ENCODE measurements around the gene SIDT2.
"Not testable (repeated sequence)": the region's sequence is repeated elsewhere in the genome, so short reads cannot be mapped to it uniquely, and the experiment has no call there.

Gene SIDT2

DNA sequence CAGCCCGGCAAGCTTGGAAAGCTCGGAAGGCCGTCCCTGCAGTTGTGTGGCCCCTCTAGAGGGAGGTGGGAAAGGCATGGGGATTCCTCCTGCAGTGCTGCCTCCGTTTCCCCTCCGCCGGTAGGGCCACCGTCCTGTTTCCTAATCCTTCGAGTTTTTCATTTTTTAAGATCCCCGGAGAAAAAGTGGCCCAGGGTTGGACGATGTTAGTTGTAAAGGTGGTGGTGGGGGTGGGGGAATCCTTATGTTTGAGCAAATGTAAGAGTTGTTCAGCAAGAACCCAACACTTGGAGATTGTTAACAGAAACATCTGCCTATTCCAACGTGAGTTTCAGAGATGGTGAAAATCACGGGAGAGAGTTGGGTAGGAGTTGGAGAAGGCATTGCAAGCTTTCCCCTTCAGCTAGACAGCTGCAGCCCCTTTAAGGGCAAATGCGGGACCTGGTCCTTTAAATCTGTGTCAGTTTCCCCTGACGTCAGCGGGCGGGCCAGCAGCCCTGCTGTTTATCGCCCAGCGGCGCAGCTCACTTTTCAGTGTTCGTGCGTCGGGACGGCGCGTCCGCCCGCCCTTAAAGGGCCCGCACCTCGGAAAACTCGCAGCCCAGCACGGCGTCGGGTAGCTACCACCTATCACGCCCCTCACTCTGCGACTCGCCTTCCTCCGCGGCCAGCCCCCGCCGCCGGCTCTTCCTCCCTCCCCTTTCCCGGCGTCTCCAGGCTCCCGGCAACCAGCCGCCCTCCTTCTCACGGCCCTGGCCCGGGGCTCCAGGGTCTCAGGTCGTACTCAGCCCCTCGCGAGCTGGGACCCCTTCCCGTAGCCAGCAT is at the start of gene SIDT2:
TSS of gene SIDT2 (plus strand) at position 534 of the 825 bp plus-strand sequence. CDS start 521 bp downstream, outside the sequence.
- DNase-seq = peak; percentile 86 to 92

DNA sequence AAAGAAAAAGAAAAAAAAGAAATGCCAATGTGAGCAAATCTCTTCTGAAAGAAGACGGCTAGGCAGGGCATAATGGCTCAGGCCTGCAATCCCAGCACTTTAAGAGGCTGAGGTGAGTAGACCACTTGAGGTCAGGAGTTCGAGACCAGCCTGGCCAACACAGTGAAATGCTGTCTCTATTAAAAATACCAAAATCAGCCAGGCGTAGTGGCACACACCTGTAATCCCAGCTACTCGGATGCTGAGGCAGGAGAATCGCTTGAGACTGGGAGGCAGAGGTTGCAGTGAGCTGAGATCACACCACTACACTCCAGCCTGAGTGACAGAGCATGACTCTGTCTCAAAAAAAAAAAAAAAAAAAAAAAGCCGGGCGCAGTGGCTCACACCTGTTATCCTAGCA is 48.1 kb upstream of the SIDT2 start:
- not testable (repeated sequence) for DNase-seq

DNA sequence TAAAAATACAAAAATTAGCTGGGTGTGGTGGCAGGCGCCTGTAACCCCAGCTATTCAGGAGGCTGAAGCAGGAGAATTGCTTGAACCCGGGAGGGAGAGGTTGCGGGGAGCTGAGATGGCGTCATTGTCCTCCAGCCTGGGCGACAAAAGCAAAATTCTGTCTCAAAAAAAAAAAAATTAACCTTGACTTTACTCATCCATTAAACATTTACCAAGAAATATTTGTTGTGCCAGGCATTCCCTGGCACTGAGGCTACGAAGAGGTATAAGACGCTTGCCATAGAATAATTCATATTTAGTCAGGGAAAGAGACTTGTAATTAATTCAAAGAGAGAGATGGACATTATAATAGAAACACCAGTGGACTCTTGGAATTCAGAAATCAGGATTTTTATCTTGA is 47.7 kb upstream of the SIDT2 start:
- DNase-seq = no peak

DNA sequence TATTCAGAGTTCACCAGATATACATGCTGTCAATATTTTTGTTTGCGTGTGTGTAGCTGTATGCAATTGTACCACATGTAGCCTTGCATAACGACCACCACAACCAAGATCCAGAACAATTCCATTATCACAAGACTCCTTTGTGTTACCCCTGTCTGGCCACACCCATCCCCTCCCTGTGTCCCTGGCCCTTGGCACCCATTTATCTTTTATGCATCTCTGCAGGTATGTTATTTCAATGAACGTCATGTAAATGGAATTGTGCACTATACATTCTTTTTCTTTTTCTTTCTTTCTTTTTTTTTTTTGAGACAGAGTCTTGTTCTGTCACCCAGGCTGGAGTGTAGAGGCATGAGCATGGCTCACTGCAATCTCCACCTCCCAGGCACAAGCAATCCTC is 44.1 kb upstream of the SIDT2 start:
- DNase-seq = no peak

DNA sequence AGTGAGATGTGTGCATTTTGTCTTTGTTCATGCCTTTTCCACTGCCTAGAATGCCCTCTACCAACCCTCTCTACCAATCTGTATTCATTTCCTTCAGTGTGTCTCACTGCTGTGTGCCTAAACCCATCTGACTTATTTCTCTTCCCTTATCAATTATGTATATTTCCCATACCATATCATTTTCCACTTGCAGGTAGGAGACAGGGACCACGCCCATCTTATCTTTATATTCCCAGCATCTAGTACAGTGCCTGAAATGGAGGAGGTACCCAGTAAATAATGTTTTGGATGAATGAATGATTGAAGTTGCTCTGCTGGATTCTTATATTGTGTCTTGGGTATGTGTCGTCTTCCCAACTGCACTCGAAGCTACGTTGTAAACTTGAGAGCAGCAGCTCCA is 43.6 kb upstream of the SIDT2 start:
- DNase-seq = not testable (repeated sequence)

DNA sequence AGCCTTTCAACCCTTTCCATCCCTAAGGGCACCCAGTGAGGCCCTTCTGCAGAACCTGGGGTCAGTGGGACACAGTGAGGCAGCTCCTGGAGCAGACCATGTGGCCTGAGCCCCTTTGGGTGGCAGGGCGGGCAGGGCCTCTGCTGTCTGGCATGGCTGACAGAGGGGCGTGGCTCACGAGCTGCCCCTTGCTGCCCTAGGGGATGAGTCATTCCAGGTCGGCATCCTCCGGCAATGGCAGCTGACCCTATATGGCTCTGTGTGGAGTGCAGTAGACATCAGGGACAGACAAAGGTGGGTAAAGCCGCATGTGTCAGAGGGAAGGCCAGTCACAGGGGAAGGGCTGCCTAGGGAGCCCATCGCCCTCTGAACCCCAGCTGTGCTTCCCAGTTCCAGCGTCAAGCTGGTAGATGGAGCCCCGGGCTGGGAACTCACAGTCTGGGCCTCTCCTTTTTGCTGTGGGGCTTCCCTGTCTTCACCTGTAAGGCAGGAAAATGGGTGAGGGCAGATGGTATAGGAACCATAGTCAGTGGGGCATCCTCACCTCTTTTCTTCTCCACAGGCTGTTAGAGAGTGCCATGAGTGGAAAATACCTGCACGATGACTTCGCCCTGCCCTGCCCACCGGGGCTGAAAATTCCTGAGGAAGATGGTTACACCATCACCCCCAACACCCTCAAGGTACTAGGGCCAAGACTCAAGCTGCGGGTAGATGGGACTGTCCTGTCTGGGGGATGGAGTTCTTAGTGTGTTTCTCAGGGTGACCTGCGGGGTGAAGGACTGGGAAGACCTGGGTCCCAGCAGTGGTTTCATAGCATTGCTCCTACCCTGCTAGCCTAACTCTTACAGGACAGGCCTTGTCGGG is 41.1 kb upstream of the SIDT2 start:
- DNase-seq = not testable (repeated sequence)

DNA sequence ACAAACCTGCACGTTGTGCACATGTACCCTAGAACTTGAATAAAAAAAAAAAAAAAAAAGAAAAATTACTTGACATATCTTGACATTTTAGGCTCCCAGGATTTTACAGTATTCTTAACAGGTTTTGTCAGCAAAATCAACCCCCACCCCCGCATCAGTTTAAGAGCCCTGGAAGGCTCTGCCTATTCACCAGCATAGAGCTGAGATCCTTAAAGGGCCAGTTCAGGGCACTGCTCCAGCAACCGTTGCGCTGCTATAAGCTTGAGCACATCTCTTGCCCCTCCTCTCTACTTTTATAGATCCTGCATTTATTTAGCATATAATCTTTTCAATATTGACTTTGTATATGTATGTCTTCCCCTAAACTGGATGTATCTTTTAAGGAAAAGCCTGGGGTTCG is 35.2 kb upstream of the SIDT2 start:
- DNase-seq = peak; percentile 49 to 69

DNA sequence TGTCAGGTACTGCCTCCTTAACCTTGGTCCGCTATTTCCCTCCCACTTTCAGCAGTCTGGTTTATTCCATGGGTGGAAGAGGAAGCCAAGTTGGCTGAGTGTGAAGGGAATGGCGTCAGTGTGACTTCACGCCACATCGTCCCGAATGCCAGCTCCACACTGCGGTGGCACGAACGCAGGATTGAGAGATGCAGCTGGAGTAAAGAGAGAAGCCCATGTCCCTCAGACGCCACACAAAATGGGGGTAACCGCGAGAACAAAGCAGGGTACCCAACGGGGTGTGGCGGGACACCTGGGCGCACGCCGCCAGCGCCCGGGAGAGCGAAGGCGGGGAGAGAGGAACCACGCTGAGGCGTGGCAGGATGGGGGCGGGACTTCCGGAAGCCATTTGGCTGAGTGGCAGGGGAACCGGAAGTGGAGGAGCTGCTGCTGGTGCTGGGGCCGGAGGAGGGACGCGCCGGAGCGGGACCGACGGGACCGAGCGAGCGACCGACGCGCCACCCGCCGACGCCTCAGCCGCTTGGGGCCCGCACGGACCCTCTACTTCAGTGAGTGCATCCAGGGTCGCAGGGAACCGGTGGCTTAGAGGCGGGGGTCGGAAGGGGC is 34.6 kb upstream of the SIDT2 start, which contains the start of gene PAFAH1B2:
TSS of gene PAFAH1B2 (plus strand) at position 417 of the 606 bp plus-strand sequence. CDS start 8,161 bp downstream, outside the sequence.
- peak; percentile 97 for DNase-seq

DNA sequence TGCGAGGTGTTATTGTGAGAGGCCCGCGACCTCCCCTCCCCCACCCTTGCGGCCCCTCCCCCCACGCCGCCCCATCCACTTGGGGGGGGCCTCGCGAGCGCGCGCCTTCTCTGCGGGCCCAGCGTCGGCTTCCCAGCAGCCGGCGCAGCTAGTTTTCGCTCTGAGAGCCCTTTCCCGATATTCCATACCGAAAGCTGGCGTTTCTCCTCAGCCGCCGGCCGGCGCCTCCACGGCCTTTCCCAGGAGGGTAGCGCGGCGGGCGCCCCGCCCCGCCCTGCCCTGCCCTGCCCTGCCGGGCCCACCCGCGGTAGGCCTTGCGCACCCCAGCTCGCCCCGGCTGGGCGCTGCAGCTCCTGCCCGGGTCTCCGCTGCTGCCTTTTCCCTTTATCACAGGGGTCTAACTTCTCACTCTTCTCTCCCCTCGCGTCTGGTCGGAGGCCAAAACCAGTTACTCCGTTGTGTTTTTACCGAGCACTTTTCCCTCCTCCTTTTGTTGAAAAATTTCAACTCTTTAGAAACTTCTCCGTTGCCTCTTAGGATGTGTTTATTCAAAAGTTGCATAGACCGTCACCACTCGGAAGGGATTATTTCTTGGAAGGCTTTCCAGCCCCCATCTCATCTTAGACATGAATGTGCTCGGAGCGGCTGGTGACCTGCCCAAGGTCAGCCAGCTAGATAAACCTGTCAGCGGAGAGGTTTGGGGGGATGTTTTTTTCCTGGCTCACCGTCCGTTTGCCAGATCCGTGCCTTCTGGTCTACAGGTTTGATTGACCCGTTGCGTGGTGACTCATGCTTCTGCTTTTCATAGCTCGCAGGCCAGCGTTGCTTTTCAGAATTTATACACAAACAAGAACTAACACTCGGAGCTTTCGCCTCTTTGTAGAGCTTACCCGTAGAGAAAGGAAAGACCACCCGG is 33.8 kb upstream of the SIDT2 start:
- peak in 1 of 2 experiments; percentile 55 for DNase-seq

DNA sequence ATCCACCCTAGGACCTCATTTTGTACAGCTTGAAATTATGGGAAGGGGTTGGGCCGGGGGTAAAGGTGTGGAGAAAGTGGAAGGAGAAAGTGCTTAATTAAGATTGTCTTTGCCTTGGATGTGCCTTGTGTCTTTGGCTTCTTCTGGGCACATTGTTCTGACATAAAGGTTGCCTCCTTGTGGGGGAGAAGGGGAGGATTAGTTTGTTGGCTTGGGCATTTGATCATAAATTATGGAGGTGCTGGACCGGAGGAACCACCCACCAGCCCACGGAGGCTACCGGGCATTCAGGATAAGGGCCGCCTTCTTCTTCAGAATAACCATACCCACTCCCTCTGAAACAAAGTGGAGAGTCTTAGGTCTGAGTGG is 33.2 kb upstream of the SIDT2 start:
- peak in 1 of 2 experiments; percentile 56 for DNase-seq

DNA sequence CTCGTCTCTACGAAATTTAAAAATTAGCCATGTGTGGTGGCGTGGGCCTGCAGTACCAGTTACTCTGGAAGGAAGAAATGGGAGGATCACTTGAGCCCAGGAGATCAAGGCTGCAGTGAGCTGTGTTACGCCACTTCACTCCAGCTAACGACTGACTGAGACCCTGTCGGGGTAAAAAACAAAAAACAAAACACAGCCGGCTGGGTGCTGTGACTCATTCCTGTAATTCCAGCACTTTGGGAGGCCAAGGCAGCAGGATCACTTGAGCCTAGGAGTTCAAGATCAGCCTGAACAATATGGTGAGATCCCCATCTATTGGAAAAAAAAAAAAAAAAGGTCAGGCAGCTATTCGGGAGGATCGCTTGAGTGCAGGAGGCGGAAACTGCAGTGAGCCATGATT is 32.0 kb upstream of the SIDT2 start:
- no peak for DNase-seq

DNA sequence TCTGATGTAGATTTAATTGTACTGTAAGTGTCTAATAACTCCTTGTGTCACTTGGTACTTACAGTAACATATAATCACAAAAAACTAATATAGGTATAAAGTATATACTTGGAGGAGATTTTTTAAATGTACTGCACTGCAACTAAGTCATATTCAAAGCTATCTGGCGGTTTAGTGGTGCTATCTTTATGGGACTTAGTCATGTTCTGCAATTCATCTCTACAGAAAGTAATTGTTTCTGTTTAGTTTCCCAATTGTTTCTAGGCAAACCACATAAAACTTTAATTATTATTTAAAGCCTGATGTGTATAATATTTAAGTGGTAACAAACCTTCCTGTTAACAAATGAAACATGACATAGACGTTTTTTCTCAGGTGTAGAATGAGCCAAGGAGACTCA is 26.5 kb upstream of the SIDT2 start:
- DNase-seq = no peak

DNA sequence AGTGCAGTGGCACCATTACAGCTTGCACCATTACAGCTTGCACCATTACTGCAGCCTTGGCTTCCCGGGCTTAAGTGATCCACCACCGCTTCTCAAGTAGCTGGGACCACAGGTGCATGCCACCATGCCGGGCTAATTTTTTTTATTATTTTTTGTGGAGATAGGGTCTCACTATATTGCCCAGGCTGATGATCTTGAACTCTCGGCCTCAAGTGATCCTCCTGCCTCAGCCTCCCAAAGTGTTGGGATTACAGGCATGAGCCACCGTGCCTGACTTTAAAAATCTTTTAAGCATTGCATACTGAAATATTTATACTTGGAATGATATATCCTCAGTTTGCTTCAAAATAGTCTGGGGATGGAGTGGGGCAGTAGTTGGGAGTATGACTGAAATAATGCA is 24.1 kb upstream of the SIDT2 start:
- no peak for DNase-seq

DNA sequence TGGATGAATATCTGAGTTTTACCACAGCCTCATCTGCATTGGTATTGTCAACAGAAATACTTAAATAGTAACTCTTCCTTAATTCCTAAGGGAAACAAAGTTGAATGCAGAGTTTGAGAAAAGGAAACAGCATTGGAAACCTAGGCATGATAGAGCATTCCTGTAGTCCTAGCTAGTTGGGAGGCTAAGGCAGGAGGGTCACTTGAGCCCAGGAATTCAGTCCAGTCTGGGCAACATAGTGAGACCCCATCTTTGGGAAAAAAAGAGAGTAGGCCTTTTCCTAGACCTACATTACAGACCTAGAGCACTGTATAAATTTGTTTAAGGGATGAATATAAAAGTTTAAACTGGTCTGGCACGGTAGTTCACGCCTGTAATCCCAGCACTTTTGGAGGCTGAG is 21.0 kb upstream of the SIDT2 start:
- no peak for DNase-seq

DNA sequence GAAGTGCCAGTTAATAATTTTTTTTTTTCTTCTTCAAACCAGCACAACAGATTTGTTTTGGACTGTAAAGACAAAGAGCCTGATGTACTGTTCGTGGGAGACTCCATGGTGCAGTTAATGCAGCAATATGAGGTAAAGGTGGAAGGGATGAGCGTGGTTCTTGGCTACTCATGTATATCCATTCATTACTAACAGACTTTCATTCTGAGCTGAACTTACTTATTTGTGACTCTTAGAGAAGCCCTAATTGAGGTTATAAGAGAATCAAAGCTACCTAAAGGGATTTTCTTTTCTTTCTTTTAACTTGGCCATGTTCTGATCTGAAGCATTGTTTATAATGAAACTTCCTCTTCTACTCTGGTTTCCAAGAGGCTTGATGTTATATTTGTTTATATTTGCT is 18.7 kb upstream of the SIDT2 start:
- no peak for DNase-seq

DNA sequence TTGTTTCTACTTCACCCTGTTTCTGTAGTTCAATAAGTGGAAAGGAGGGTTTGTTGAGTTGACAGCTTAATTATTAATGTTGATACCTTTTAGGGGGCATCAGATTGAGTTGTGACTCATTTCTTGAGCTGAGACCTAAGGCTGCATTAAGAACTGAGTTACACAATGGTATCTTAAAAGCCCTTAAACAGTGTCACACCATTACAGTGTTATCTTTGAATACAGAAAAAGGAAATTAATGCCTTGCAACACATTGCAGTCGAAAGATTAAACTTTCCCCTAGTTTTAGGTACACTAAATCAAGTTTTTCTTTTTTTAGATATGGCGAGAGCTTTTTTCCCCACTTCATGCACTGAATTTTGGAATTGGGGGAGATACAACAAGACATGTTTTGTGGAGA is 17.7 kb upstream of the SIDT2 start:
- no peak for DNase-seq

DNA sequence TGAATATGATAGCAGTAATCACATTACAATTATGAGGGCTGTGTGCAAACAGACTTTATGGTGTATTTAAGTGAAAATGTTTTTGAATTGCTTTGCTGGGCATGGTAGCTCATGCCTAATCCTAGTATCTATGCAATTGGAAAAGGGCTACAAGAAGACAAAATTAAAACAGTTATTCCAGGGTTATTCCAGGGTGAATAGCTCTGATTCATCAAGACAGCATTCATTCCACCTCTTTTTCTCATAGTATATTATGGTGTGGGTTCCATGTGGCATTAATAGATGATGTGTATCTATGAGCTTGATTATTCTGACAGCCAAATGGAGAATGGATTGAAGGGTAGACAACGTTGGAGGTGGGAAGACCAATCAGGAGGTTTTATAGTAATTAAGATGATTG is 12.1 kb upstream of the SIDT2 start:
- no peak for DNase-seq

DNA sequence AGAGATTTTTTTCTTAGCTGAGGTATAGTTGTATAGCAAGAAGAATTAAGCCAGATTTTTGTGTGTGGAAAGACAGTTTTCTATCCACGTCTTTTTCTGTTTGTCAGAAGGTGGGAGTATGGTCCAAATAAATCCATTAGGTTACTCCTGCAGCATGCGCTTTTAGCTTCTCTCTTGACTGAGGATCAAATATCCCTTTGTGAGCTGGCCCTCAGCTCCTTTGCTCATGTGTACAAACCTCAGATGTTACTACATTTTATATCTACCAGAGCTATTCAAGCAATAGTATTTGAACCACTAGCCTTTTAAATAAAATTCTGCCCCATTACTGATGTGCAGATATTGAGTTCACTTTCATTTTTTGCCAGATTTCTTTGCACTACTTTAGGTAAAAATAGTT is 8.8 kb upstream of the SIDT2 start:
- DNase-seq = no peak

DNA sequence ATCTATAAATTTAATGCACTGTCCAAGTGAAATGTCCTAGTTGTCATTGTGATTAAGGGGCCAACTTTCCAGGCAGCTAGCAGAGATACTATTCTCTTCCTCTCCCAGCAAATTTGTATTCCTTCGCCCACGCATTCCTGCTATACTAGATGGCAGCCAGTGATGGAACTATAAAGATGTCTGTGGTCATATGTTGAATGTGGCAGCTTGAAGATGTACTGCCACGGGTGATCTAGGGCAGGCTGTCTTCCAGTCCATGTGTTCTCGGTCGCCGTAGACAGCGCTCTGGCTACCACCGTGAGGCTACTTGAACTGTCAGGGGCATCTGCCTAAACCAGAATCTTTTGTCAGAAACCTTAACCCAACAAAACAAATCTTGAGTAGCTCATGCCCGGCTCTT is 8.3 kb upstream of the SIDT2 start:
- no peak for DNase-seq

DNA sequence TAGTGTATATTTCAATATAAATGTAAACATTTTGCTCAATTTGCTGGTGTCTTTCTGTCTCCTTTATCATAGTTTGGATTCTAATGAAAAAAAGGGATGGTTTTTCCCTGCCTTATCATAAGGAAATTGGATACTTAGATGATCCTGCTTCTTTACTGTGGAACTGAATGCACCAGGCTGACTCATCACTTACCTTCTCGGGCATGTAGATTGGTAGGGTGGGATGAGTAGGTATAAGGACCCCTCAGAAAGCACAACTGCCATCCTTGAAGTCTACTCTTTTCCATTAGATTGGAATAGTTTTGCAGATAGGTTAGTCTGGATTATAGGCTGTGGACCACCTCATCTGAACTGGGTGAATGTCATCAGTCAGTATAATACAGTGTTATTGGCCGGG is 7.5 kb upstream of the SIDT2 start:
- no peak for DNase-seq

DNA sequence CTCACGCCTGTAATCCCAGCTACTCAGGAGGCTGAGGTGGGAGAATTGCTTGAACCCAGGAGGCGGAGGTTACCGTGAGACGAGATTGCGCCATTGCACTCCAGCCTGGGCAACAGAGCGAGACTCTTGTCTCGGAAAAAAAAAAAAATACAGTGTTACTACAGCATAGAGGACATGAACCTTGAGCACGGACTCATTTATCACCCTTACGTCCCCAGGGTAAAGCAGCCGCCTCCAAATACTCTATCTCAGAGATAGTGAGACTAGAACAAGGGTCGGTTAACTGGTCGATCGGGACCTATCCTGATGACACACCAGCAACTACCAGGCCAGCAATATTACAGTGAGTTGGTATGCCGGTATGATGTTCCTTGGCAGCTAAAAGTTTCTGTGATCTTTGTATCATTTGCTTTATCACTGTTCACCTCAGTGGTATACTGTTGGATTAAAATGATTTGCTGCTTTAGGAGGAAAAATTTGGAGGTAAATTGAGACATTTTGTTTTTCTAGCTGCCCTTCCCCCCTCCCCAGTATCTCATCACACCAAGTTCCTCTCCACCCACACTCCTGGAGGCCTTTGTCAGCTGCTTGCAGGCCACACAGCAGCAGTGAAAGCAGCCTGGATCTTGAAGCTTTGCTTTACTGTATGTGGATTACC is 7.0 kb upstream of the SIDT2 start:
- DNase-seq = no peak

Measured in NCI-H2081 (cell line).